NCI-H146 treated with DMSO at 0.1 percent for 48 hours (cell line): Measurements from ENCODE around the gene ADGB.
"Not testable (repeated sequence)": the region's sequence is repeated elsewhere in the genome, so short reads cannot be mapped to it uniquely, and the experiment has no call there.

Experiments used
- DNase-seq: peaks from one replicate; lab custom pipeline; 2025; ENCODE audit not compliant: unreplicated experiment; lab: John Stamatoyannopoulos, UW

ADGB gene

GRCh38 chr6:146598772-146599405 is at the start of gene ADGB:
Gene ADGB, plus strand, starts transcription at chr6:146598972. Its CDS starts 69 bp downstream, at chr6:146599041.
- DNase-seq, result peak; percentile 24

GRCh38 chr6:146550911-146551310 is 47.9 kb upstream of the ADGB start:
- no peak for DNase-seq

GRCh38 chr6:146551545-146551944 is 47.2 kb upstream of the ADGB start:
- DNase-seq, result no peak

- no peak for DNase-seq
Observed at GRCh38 chr6:146553377-146554135, 45.2 kb upstream of the ADGB start.

- DNase-seq, result no peak
Observed at GRCh38 chr6:146560607-146561006, 38.2 kb upstream of the ADGB start.

GRCh38 chr6:146566661-146567060 is 32.1 kb upstream of the ADGB start:
- DNase-seq, result not testable (repeated sequence)

GRCh38 chr6:146568619-146569018 is 30.2 kb upstream of the ADGB start:
- DNase-seq, result not testable (repeated sequence)

GRCh38 chr6:146574211-146574610 is 24.6 kb upstream of the ADGB start:
- no peak for DNase-seq

- no peak for DNase-seq
Observed at GRCh38 chr6:146578054-146578453, 20.7 kb upstream of the ADGB start.

- DNase-seq, result no peak
Observed at GRCh38 chr6:146581968-146582367, 16.8 kb upstream of the ADGB start.

- no peak for DNase-seq
Observed at GRCh38 chr6:146582857-146583256, 15.9 kb upstream of the ADGB start.

- no peak for DNase-seq
Observed at GRCh38 chr6:146583966-146584365, 14.8 kb upstream of the ADGB start.

GRCh38 chr6:146587459-146587858 is 11.3 kb upstream of the ADGB start:
- no peak for DNase-seq

- DNase-seq, result no peak
Observed at GRCh38 chr6:146590492-146590891, 8.3 kb upstream of the ADGB start.

GRCh38 chr6:146592451-146592850 is 6.3 kb upstream of the ADGB start:
- DNase-seq, result no peak

- no peak for DNase-seq
Observed at GRCh38 chr6:146593986-146594385, 4.8 kb upstream of the ADGB start.

- DNase-seq, result no peak
Observed at GRCh38 chr6:146594495-146594894, 4.3 kb upstream of the ADGB start.

GRCh38 chr6:146595972-146596731 is 2.6 kb upstream of the ADGB start:
- DNase-seq, result no peak

- no peak for DNase-seq
Observed at GRCh38 chr6:146601352-146601751, 2.6 kb downstream of the ADGB start.

- no peak for DNase-seq
Observed at GRCh38 chr6:146602526-146602925, 3.8 kb downstream of the ADGB start.

- DNase-seq, result no peak
Observed at GRCh38 chr6:146613947-146614346, 15.2 kb downstream of the ADGB start.

- no peak for DNase-seq
Observed at GRCh38 chr6:146620655-146621054, 21.9 kb downstream of the ADGB start.
